ENCODE data around the gene COG6. TPM values are rescaled to one million over a fixed set of nuclear protein-coding genes. Genes with fewer than 3 reads are reported as not detected.

The COG6 gene
- total RNA-seq, 1 experiment from 2014 or later: 24.3 TPM

GRCh38 chr13:39779337-39780265 lies 124.1 kb downstream of the COG6 start:
- no peak for DNase-seq (ENCODE audit: low read depth, low spot score)
- Histone ChIP-seq H3K27ac (ENCODE audit: low read length) (no peak overlapping the region), H3K27me3 (ENCODE audit: control insufficient read depth, insufficient read depth, low read length) (no peaks in the 10 kb centered on the region), H3K4me3 (ENCODE audit: low read depth in 2 of 2, low read length in 2 of 2) (no peak overlapping the region), H3K9me3 (ENCODE audit: control insufficient read depth, insufficient read depth, low read depth, low read length) (no peaks in the 10 kb centered on the region), H3K36me3 (ENCODE audit: control insufficient read depth, insufficient read depth, low read length) (no peaks in the 10 kb centered on the region), H3K4me1 (ENCODE audit: control insufficient read depth, insufficient read depth, low read length) (no peaks in the 10 kb centered on the region)
- TF ChIP-seq TCF7L2 (IDR thresholded peaks at IDR 0.05; ENCODE audit: low read depth, low read length) (no peak), REST (IDR thresholded peaks at IDR 0.05; ENCODE audit: insufficient read depth in 1 of 2, low read depth in 2 of 2, low read length in 1 of 2) (no peak), POLR2AphosphoS5 (IDR thresholded peaks at IDR 0.05; ENCODE audit: low read depth, low read length) (no peak), SIN3A (IDR thresholded peaks at IDR 0.05; ENCODE audit: borderline replicate concordance, insufficient read depth, low read depth, low read length) (no peak), CTCF (IDR thresholded peaks at IDR 0.05) (no peak)
- ChIA-PET CTCF (no interaction called here), POLR2A (no interaction called here)
- BruUV-seq (replicated peaks): no TSS peak
- in situ Hi-C loops (cut with HindIII; ENCODE audit: low pct_unique_long_range_greater_than_20kb, low sequenced_read_pairs): no loop called here
- ATAC-seq: no peak
- intact Hi-C loops (cut with micrococcal nuclease; ENCODE audit: unreplicated experiment): no loop called here

DNA sequence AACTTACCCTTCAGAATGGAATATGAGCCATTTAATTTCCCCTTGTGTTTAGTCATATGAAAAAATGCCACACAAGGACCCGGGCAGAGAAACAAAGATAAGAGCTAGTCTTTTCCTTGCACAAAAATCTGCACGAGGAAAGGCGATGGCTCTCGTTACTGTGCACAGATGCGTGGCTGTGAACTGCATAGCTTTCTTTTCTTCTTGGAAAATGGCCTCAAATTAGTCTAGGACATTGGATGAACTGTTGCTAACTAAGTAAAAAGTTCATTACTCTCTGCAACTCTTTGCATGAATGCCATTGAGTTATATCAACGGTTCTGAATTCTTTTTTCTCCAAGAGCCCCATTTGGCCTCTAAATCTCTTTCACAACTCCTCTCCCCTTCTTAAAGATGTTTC lies 125.2 kb downstream of the COG6 start:
- in situ Hi-C loops (cut with HindIII; ENCODE audit: low pct_unique_long_range_greater_than_20kb, low sequenced_read_pairs) (no loop called here), intact Hi-C loops (cut with micrococcal nuclease; ENCODE audit: unreplicated experiment) (no loop called here)

More for the DNA sequence above, 125.2 kb downstream of the COG6 start:
- Histone ChIP-seq H3K36me3 (ENCODE audit: control insufficient read depth, insufficient read depth, low read length) (no peaks in the 10 kb centered on the region), H3K27me3 (ENCODE audit: control insufficient read depth, insufficient read depth, low read length) (no peaks in the 10 kb centered on the region), H3K9me3 (ENCODE audit: control insufficient read depth, insufficient read depth, low read depth, low read length) (no peaks in the 10 kb centered on the region), H3K4me1 (ENCODE audit: control insufficient read depth, insufficient read depth, low read length) (no peaks in the 10 kb centered on the region), H3K27ac (ENCODE audit: low read length) (no peak overlapping the region), H3K4me3 (ENCODE audit: low read depth in 2 of 2, low read length in 2 of 2) (no peak overlapping the region)
- no peak for ATAC-seq
- BruUV-seq (replicated peaks): no TSS peak
- ChIA-PET CTCF (no interaction called here), POLR2A (no interaction called here)
- DNase-seq (ENCODE audit: low read depth, low spot score): no peak
- TF ChIP-seq REST (IDR thresholded peaks at IDR 0.05; ENCODE audit: insufficient read depth in 1 of 2, low read depth in 2 of 2, low read length in 1 of 2) (no peak), SIN3A (IDR thresholded peaks at IDR 0.05; ENCODE audit: borderline replicate concordance, insufficient read depth, low read depth, low read length) (no peak), POLR2AphosphoS5 (IDR thresholded peaks at IDR 0.05; ENCODE audit: low read depth, low read length) (no peak), CTCF (IDR thresholded peaks at IDR 0.05) (no peak)

Data from Panc1 (cell line).